HCT116 (cell line): ENCODE measurements around the gene PWWP2B. TPM values are rescaled to one million over a fixed set of nuclear protein-coding genes. Genes with fewer than 3 reads are reported as not detected.
"Not testable (repeated sequence)": the region's sequence is repeated elsewhere in the genome, so short reads cannot be mapped to it uniquely, and the experiment has no call there.

Source experiments
- ATAC-seq: fragments of 200-7000 bp; cut with Tn5 transposase; 2 replicates; pipeline ENCODE4 v1.9.1; 2020; ENCODE audit warnings: mild to moderate bottlenecking, moderate library complexity
- BruUV-seq: library from RNA; stranded (reverse); fragments of 400-500 nt; replicated peaks from 2 replicates; lab custom pipeline; 2021; lab: Mats Ljungman, UMichigan
- CTCF ChIA-PET: fragments of 300-600 bp; sonication (Branson Sonifier 250); formaldehyde crosslinking; loops from one replicate; lab custom pipeline; 2021; ENCODE audit warnings: antibody characterized with exemption; lab: Charles Lee
- POLR2A ChIA-PET: fragments of 300-600, 350-600 bp; sonication (Branson Sonifier 250); formaldehyde crosslinking; loops from one replicate; lab custom pipeline; 2021; ENCODE audit warnings: antibody characterized with exemption; lab: Charles Lee
- RAD21 ChIA-PET, 2 experiments: fragments of 300-600 bp; sonication (Branson Sonifier 250); formaldehyde crosslinking; loops; one replicate each; lab custom pipeline; 2023; ENCODE audit warnings: low total read pairs in 2 of 2; ENCODE audit not compliant: uncharacterized antibody in 2 of 2, unreplicated experiment in 2 of 2, low non-redundant PET in 1 of 2; lab: Charles Lee
- DNase-seq: peaks from one replicate; pipeline ENCODE4 v3.0.0-alpha.2; 2010; ENCODE audit warnings: low read depth, low spot score
- H2AFZ ChIP-seq: fragments of 200-600 bp; shearing (Covaris generic), sonication (generic); 2 replicates; pipeline ENCODE4 v1.6.1; 2017; ENCODE audit warnings: low read depth, mixed run types, mixed read lengths, antibody characterized with exemption, low read length; ENCODE audit not compliant: poor library complexity, severe bottlenecking
- H3K27ac ChIP-seq: 2 replicates; pipeline ENCODE4 v1.5.1; 2012; ENCODE audit warnings: low read depth, low read length
- H3K27me3 ChIP-seq: fragments of 200-600 bp; sonication (generic); 2 replicates; pipeline ENCODE4 v1.6.1; 2016; ENCODE audit warnings: mixed run types, low read length, mixed read lengths; ENCODE audit not compliant: insufficient read depth
- H3K36me3 ChIP-seq, 2 experiments: fragments of 200-500 bp in 1 of 2; fragments of 200-600 bp in 1 of 2; sonication (Bioruptor generic) in 1 of 2; sonication (generic) in 1 of 2; 2 replicates each; pipeline versions ENCODE4 v1.5.1 to v1.6.1; 2014 to 2016; ENCODE audit warnings: low read length in 2 of 2, inconsistent platforms in 1 of 2, mixed read lengths in 1 of 2, mixed run types in 1 of 2; ENCODE audit not compliant: insufficient read depth in 2 of 2, control insufficient read depth in 1 of 2
- H3K4me1 ChIP-seq, 2 experiments: fragments of 200-600 bp in 1 of 2; sonication (generic) in 1 of 2; 2 replicates each; pipeline versions ENCODE4 v1.5.1 to v1.6.1; 2012 to 2017; ENCODE audit warnings: low read length in 2 of 2, inconsistent platforms in 1 of 2, mild to moderate bottlenecking in 1 of 2, mixed read lengths in 1 of 2, mixed run types in 1 of 2, moderate library complexity in 1 of 2; ENCODE audit not compliant: insufficient read depth in 2 of 2, control insufficient read depth in 1 of 2
- H3K4me2 ChIP-seq: fragments of 200-600 bp; sonication (generic); 2 replicates; pipeline ENCODE4 v1.6.1; 2017; ENCODE audit warnings: mixed run types, low read length, mixed read lengths
- H3K4me3 ChIP-seq, 2 experiments: fragments of 200-600 bp in 1 of 2; sonication (generic) in 1 of 2; replicated peaks in 1 of 2; 2 replicates each; pipeline ENCODE4 v1.5.1; 2011 to 2016; ENCODE audit warnings: low read length in 2 of 2, control low read depth in 1 of 2, low read depth in 1 of 2, mild to moderate bottlenecking in 1 of 2, mixed read lengths in 1 of 2, mixed run types in 1 of 2
- H3K79me2 ChIP-seq: fragments of 200-600 bp; sonication (generic); 2 replicates; pipeline ENCODE4 v1.6.1; 2017; ENCODE audit warnings: mild to moderate bottlenecking, mixed run types, low read length, moderate library complexity, mixed read lengths; ENCODE audit not compliant: insufficient read depth
- H3K9ac ChIP-seq: fragments of 200-600 bp; sonication (generic); 2 replicates; pipeline ENCODE4 v1.6.1; 2016; ENCODE audit warnings: low read length, mixed read lengths
- H3K9me2 ChIP-seq: fragments of 200-600 bp; sonication (generic), shearing (Covaris generic); 2 replicates; pipeline ENCODE4 v1.6.1; 2017; ENCODE audit warnings: mixed run types, mild to moderate bottlenecking, moderate library complexity; ENCODE audit not compliant: insufficient read depth
- H3K9me3 ChIP-seq, 2 experiments: fragments of 200-500 bp in 1 of 2; fragments of 200-600 bp in 1 of 2; sonication (Bioruptor generic) in 1 of 2; sonication (generic) in 1 of 2; 2 replicates each; pipeline ENCODE4 v1.6.1; 2014 to 2017; ENCODE audit warnings: low read length in 2 of 2, mixed read lengths in 2 of 2, inconsistent platforms in 1 of 2, low read depth in 1 of 2, mild to moderate bottlenecking in 1 of 2, mixed run types in 1 of 2, moderate library complexity in 1 of 2; ENCODE audit not compliant: control insufficient read depth in 1 of 2, insufficient read depth in 1 of 2
- H4K20me1 ChIP-seq: fragments of 200-600 bp; sonication (generic), shearing (Covaris generic); 2 replicates; pipeline ENCODE4 v1.6.1; 2017; ENCODE audit warnings: mixed run types, mild to moderate bottlenecking, moderate library complexity; ENCODE audit not compliant: insufficient read depth
- ATF3 ChIP-seq: IDR thresholded peaks from 2 replicates; pipeline ENCODE4 v1.6.1; 2012
- CBX3 ChIP-seq: IDR thresholded peaks from 2 replicates; pipeline ENCODE4 v1.6.1; 2012; ENCODE audit warnings: low read depth
- CEBPB ChIP-seq: IDR thresholded peaks from 2 replicates; pipeline ENCODE4 v1.6.1; 2012; ENCODE audit warnings: low read depth
- CTCF ChIP-seq, 3 experiments: fragments of 200-600 bp in 1 of 3; sonication (generic) in 1 of 3; IDR thresholded peaks in 2 of 3; conservative IDR thresholded peaks in 1 of 3; 2 replicates each; pipeline ENCODE4 v1.5.1; 2012 to 2017; ENCODE audit warnings: low read depth in 2 of 3, low read length in 2 of 3, antibody characterized with exemption in 1 of 3, borderline replicate concordance in 1 of 3, control low read depth in 1 of 3, mild to moderate bottlenecking in 1 of 3, mixed read lengths in 1 of 3, mixed run types in 1 of 3, moderate library complexity in 1 of 3; ENCODE audit not compliant: insufficient read depth in 1 of 3
- EGR1 ChIP-seq: IDR thresholded peaks from 2 replicates; pipeline ENCODE4 v1.6.1; 2012; ENCODE audit warnings: low read depth
- EZH2 ChIP-seq: fragments of 200-600 bp; sonication (generic); IDR thresholded peaks from 2 replicates; pipeline ENCODE4 v1.6.1; 2017; ENCODE audit warnings: antibody characterized with exemption, mixed run types
- EZH2phosphoT487 ChIP-seq: fragments of 200-600 bp; IDR thresholded peaks from 2 replicates; pipeline ENCODE4 v1.6.1; 2018; ENCODE audit warnings: antibody characterized with exemption, borderline replicate concordance
- FOSL1 ChIP-seq: IDR thresholded peaks from 2 replicates; pipeline ENCODE4 v1.6.1; 2012; ENCODE audit warnings: low read depth
- MAX ChIP-seq: IDR thresholded peaks from 2 replicates; pipeline ENCODE4 v1.6.1; 2012
- POLR2A ChIP-seq: IDR thresholded peaks from 2 replicates; pipeline ENCODE4 v1.7.0; 2011; ENCODE audit warnings: borderline replicate concordance; ENCODE audit not compliant: insufficient read depth, insufficient read length; ENCODE audit errors: extremely low read depth
- POLR2AphosphoS5 ChIP-seq: IDR thresholded peaks from 2 replicates; pipeline ENCODE4 v1.6.1; 2011; ENCODE audit warnings: mild to moderate bottlenecking, low read depth, low read length, moderate library complexity
- RAD21 ChIP-seq: IDR thresholded peaks from 2 replicates; pipeline ENCODE4 v1.6.1; 2012; ENCODE audit warnings: low read depth, mild to moderate bottlenecking
- SIN3A ChIP-seq: IDR thresholded peaks from 2 replicates; pipeline ENCODE4 v1.6.1; 2012; ENCODE audit warnings: low read depth
- SRF ChIP-seq: IDR thresholded peaks from 2 replicates; pipeline ENCODE4 v1.6.1; 2012; ENCODE audit warnings: low read depth
- TCF7L2 ChIP-seq: IDR thresholded peaks from 2 replicates; pipeline ENCODE4 v1.7.0; 2011; ENCODE audit warnings: borderline replicate concordance, inconsistent platforms; ENCODE audit not compliant: insufficient read depth, insufficient read length; ENCODE audit errors: extremely low read depth
- YY1 ChIP-seq: IDR thresholded peaks from 2 replicates; pipeline ENCODE4 v1.6.1; 2011; ENCODE audit warnings: low read length, low read depth, moderate library complexity, mild to moderate bottlenecking; ENCODE audit not compliant: insufficient replicate concordance; ENCODE audit errors: extremely low read depth
- ZFX ChIP-seq: fragments of 450-650 bp; IDR thresholded peaks from 2 replicates; pipeline ENCODE4 v1.6.1; 2017
- ZNF274 ChIP-seq: fragments of 200-500 bp; sonication (Bioruptor generic); IDR thresholded peaks from 2 replicates; pipeline ENCODE4 v1.6.1; 2014; ENCODE audit warnings: mild to moderate bottlenecking, low read depth, low read length, inconsistent platforms
- intact Hi-C: fragments of 100-400 bp; cut with micrococcal nuclease; formaldehyde crosslinking; loops from 2 replicates; pipeline ENCODE4 v1.10.0; 2022
- total RNA-seq: library from RNA; stranded (reverse); gene quantifications from one replicate; pipeline ENCODE4 v1.2.1, GENCODE V29; 2021; ENCODE audit not compliant: unreplicated experiment

Gene PWWP2B
- total RNA-seq, 1 experiment from 2014 or later, result 13.9 TPM

GRCh38 chr10:132377326-132377725 is 19.7 kb upstream of the PWWP2B start:
- Histone ChIP-seq H3K9ac (no peak overlapping the region), H3K27me3 (no peaks in the 10 kb centered on the region), H3K9me2 (no peaks in the 10 kb centered on the region), H3K79me2 (no peaks in the 10 kb centered on the region), H3K36me3 (no peaks in the 10 kb centered on the region), H3K27ac (no peak overlapping the region), H2AFZ (no peak overlapping the region), H3K4me1 (no peaks in the 10 kb centered on the region), H3K4me2 (no peak overlapping the region), H3K4me3 (no peak overlapping the region), H4K20me1 (no peaks in the 10 kb centered on the region), H3K9me3 (no peaks in the 10 kb centered on the region)
- ChIA-PET RAD21 (no interaction called here), POLR2A (no interaction called here), CTCF (no interaction called here)
- intact Hi-C loops, result no loop called here
- DNase-seq (no peak), ATAC-seq (no peak)
- no TSS peak for BruUV-seq
- TF ChIP-seq CTCF (IDR thresholded peaks at IDR 0.05 in 2 of 3, conservative IDR thresholded peaks at IDR 0.05 in 1 of 3; ENCODE audit: borderline replicate concordance in 1 of 3, insufficient read depth in 1 of 3, low read depth in 2 of 3, low read length in 2 of 3) (no peak), FOSL1 (no peak), TCF7L2 (no peak), ZNF274 (no peak), POLR2A (no peak), POLR2AphosphoS5 (no peak), MAX (no peak), CEBPB (no peak), ATF3 (no peak), SRF (no peak), YY1 (no peak), RAD21 (no peak), ZFX (no peak), CBX3 (no peak), EZH2 (no peak), EGR1 (no peak), EZH2phosphoT487 (no peak), SIN3A (no peak)

- H3K27ac ChIP-seq, BruUV-seq, H3K27me3 ChIP-seq, H3K9me2 ChIP-seq, ATAC-seq, H3K79me2 ChIP-seq, DNase-seq, H3K36me3 ChIP-seq, H3K9ac ChIP-seq, CTCF ChIA-PET, H3K4me3 ChIP-seq, POLR2A ChIA-PET, H3K9me3 ChIP-seq, intact Hi-C loops, RAD21 ChIA-PET, H3K4me2 ChIP-seq, H4K20me1 ChIP-seq, H2AFZ ChIP-seq, H3K4me1 ChIP-seq: not testable (repeated sequence)
Measured at GRCh38 chr10:132379026-132379425, 18.0 kb upstream of the PWWP2B start.
